HUES6 (cell line): ENCODE data around the gene ASPHD1.

Source experiments
- H3K27ac ChIP-seq: 2 replicates; pipeline ENCODE4 v1.7.0; 2013; ENCODE audit warnings: low read depth, mild to moderate bottlenecking, low read length, inconsistent platforms
- H3K27me3 ChIP-seq: 2 replicates; pipeline ENCODE4 v1.6.1; 2013; ENCODE audit warnings: low read length; ENCODE audit not compliant: control insufficient read depth, insufficient read depth
- H3K36me3 ChIP-seq: 2 replicates; pipeline ENCODE4 v1.6.1; 2013; ENCODE audit warnings: low read length; ENCODE audit not compliant: control insufficient read depth, insufficient read depth
- H3K4me1 ChIP-seq: 2 replicates; pipeline ENCODE4 v1.6.1; 2013; ENCODE audit warnings: low read length; ENCODE audit not compliant: control insufficient read depth, insufficient read depth
- H3K4me3 ChIP-seq: 2 replicates; pipeline ENCODE4 v1.5.1; 2013; ENCODE audit warnings: low read depth, low read length
- H3K9ac ChIP-seq: one replicate; pipeline ENCODE4 v1.6.1; 2013; ENCODE audit warnings: mild to moderate bottlenecking, low read length
- H3K9me3 ChIP-seq: 2 replicates; pipeline ENCODE4 v1.6.1; 2013; ENCODE audit warnings: low read depth, low read length; ENCODE audit not compliant: control insufficient read depth, insufficient read depth

The ASPHD1 gene

GRCh38 chr16:29950806-29951461 lies 50.6 kb downstream of the ASPHD1 start:
- no peak overlapping the region for H3K27ac ChIP-seq
- H3K4me1 ChIP-seq = peaks cover 8% of the 10 kb centered on the region; the same call in 1 of the 2 replicates
- H3K9me3 ChIP-seq = no peaks in the 10 kb centered on the region
- H3K36me3 ChIP-seq = no peaks in the 10 kb centered on the region
- no peak overlapping the region for H3K9ac ChIP-seq
- H3K27me3 ChIP-seq = no peaks in the 10 kb centered on the region
- H3K4me3 ChIP-seq = no peak overlapping the region

- Histone ChIP-seq H3K4me1 (peaks cover 8% of the 10 kb centered on the region; the same call in 1 of the 2 replicates), H3K27ac (no peak overlapping the region), H3K4me3 (no peak overlapping the region), H3K9me3 (no peaks in the 10 kb centered on the region), H3K9ac (no peak overlapping the region), H3K36me3 (no peaks in the 10 kb centered on the region), H3K27me3 (no peaks in the 10 kb centered on the region)
Observed at GRCh38 chr16:29951625-29952365, 51.5 kb downstream of the ASPHD1 start.
